HepG2 (cell line): ENCODE results near the gene ZNF853. TPM values are rescaled to one million over a fixed set of nuclear protein-coding genes. Genes with fewer than 3 reads are reported as not detected.

Experiments used
- ARNT ChIP-seq: fragments of 450-650 bp; IDR thresholded peaks from 2 replicates; pipeline ENCODE4 v1.6.1; 2017
- BCL6 ChIP-seq: IDR thresholded peaks from 2 replicates; pipeline ENCODE4 v1.6.1; 2016; ENCODE audit warnings: missing genetic modification reagents, missing compliant biosample characterization
- MTA3 ChIP-seq: sonication (generic); formaldehyde crosslinking; IDR thresholded peaks from 2 replicates; pipeline ENCODE4 v1.4.0; 2020; ENCODE audit warnings: missing genetic modification reagents
- NCOA2 ChIP-seq: sonication (generic); formaldehyde crosslinking; IDR thresholded peaks from 2 replicates; pipeline ENCODE4 v1.8.0; 2022; ENCODE audit warnings: inconsistent platforms
- POLR2G ChIP-seq: fragments of 200-400 bp; formaldehyde crosslinking; IDR thresholded peaks from 2 replicates; pipeline ENCODE4 v1.6.1; 2018; ENCODE audit warnings: mild to moderate bottlenecking, low read depth, low read length, moderate library complexity
- ZFX ChIP-seq: sonication (generic); formaldehyde crosslinking; IDR thresholded peaks from 2 replicates; pipeline ENCODE4 v1.4.0; 2020; ENCODE audit warnings: mild to moderate bottlenecking, low read depth, missing genetic modification reagents, moderate library complexity
- ZNF143 ChIP-seq: sonication (generic); formaldehyde crosslinking; IDR thresholded peaks from 2 replicates; pipeline ENCODE4 v1.4.0; 2020; ENCODE audit warnings: missing genetic modification reagents
- ZSCAN9 ChIP-seq: IDR thresholded peaks from 2 replicates; pipeline ENCODE4 v1.6.1; 2016; ENCODE audit warnings: borderline replicate concordance
- polyA plus RNA-seq, 8 experiments: library from polyadenylated mRNA; depleted of rRNA in 3 of 8; stranded (reverse) in 7 of 8; unstranded in 1 of 8; fragments of >200 nt; fragmentation: Illumina TruSeq in 4 of 8; extraction: Trizol in 4 of 8; gene quantifications; 2 replicates each; pipeline versions ENCODE4 v1.2.1 to v1.2.3, GENCODE V29; 2011 to 2016; ENCODE audit warnings: low read depth in 4 of 8, missing spikeins in 1 of 8, mixed read lengths in 1 of 8; ENCODE audit not compliant: insufficient read depth in 1 of 8
- total RNA-seq, 5 experiments: library from RNA; depleted of rRNA; stranded (reverse); fragments of >200 nt; fragmentation: Illumina TruSeq; extraction: Trizol; gene quantifications; 2 replicates each; pipeline ENCODE4 v1.2.3, GENCODE V29; 2016; ENCODE audit warnings: low read depth in 1 of 5
- TF ChIP-seq, protein P1 (sequence below): IDR thresholded peaks from 2 replicates; pipeline ENCODE4 v1.6.1; 2012; ENCODE audit warnings: inconsistent platforms
- TF ChIP-seq, protein P2 (sequence below), 2 experiments: sonication (generic) in 1 of 2; formaldehyde crosslinking in 1 of 2; IDR thresholded peaks; 2 replicates each; pipeline versions ENCODE4 v1.4.0 to v1.6.1; 2018 to 2020; ENCODE audit warnings: missing genetic modification reagents in 2 of 2, borderline replicate concordance in 1 of 2, low read depth in 1 of 2, mild to moderate bottlenecking in 1 of 2, missing biosample characterization in 1 of 2
- TF ChIP-seq, protein P3 (sequence below): IDR thresholded peaks from 2 replicates; pipeline ENCODE4 v1.6.1; 2016; ENCODE audit warnings: mild to moderate bottlenecking
- TF ChIP-seq, protein P4 (sequence below): sonication (generic); formaldehyde crosslinking; IDR thresholded peaks from 2 replicates; pipeline ENCODE4 v1.4.0; 2020; ENCODE audit warnings: missing genetic modification reagents
- TF ChIP-seq, protein P5 (sequence below): sonication (generic); formaldehyde crosslinking; IDR thresholded peaks from 2 replicates; pipeline ENCODE4 v1.8.0; 2022; ENCODE audit warnings: mild to moderate bottlenecking, missing genetic modification reagents; ENCODE audit not compliant: insufficient replicate concordance
- TF ChIP-seq, protein P6 (sequence below): sonication (generic); formaldehyde crosslinking; IDR thresholded peaks from 2 replicates; pipeline ENCODE4 v1.4.0; 2020; ENCODE audit warnings: missing genetic modification reagents, borderline replicate concordance

ZNF853 gene
- total and polyA plus RNA-seq, 2 of the 13 experiments (the other 11 are each of a cell fraction or from before 2014, with no cell fraction given), result 2.1 to 6.2 TPM

DNA sequence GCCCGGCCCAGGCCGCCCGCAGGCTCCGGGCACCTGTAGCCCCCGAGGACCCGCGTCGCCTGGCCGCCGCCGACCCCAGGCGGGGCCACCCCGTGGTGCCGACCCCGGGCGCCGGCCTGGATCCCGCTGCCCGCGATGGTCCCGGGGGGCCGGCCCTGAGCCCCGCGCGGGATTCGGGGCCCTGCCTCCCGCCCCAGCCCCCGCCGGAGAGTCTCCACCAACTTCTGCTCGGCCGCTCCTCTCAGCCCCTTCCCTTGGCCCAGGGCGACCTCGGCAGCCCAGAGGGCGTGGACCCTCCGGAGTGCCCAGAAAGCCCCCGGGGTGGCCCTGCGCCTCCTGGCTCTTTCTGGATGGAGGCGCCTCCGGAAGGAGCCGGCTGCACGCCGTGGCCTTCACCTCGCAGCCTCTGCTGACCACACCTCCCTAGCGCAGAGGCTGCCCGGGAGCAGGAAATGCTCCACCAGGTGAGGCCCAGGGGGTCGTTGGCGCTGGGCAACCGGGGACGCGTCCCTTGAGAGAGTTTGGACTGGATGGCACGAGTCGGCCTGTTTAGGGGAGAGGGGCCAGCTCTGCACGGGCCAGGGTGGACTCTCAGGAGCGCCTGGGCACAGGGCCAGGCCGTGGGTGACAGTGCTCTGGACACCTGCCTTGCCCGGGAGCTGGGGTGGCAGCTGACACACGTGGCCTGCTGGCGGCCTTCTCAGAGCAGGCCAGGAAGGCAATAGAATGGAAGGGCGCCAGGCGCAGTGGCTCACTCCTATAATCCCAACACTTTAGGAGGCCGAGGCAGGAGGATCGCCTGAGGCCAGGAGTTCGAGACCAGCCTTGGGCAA is 529 bp downstream of the ZNF853 start (continued):
- TF ChIP-seq, protein P1, sequence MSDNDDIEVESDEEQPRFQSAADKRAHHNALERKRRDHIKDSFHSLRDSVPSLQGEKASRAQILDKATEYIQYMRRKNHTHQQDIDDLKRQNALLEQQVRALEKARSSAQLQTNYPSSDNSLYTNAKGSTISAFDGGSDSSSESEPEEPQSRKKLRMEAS, result peak; percentile 77
- TF ChIP-seq, protein P2, sequence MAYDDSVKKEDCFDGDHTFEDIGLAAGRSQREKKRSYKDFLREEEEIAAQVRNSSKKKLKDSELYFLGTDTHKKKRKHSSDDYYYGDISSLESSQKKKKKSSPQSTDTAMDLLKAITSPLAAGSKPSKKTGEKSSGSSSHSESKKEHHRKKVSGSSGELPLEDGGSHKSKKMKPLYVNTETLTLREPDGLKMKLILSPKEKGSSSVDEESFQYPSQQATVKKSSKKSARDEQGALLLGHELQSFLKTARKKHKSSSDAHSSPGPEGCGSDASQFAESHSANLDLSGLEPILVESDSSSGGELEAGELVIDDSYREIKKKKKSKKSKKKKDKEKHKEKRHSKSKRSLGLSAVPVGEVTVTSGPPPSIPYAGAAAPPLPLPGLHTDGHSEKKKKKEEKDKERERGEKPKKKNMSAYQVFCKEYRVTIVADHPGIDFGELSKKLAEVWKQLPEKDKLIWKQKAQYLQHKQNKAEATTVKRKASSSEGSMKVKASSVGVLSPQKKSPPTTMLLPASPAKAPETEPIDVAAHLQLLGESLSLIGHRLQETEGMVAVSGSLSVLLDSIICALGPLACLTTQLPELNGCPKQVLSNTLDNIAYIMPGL (CRISPR knock-in tag; IDR thresholded peaks at IDR 0.05; ENCODE audit: borderline replicate concordance in 1 of 2, low read depth in 1 of 2), result peak; percentile 39 to 40; a peak in 2 of 4 replicates
- TF ChIP-seq, protein P3, sequence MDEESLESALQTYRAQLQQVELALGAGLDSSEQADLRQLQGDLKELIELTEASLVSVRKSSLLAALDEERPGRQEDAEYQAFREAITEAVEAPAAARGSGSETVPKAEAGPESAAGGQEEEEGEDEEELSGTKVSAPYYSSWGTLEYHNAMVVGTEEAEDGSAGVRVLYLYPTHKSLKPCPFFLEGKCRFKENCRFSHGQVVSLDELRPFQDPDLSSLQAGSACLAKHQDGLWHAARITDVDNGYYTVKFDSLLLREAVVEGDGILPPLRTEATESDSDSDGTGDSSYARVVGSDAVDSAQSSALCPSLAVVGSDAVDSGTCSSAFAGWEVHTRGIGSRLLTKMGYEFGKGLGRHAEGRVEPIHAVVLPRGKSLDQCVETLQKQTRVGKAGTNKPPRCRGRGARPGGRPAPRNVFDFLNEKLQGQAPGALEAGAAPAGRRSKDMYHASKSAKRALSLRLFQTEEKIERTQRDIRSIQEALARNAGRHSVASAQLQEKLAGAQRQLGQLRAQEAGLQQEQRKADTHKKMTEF (CRISPR knock-in tag), result peak; percentile 61; the same call in 1 of the 2 replicates
- TF ChIP-seq BCL6, result peak; percentile 45; the same call in 1 of the 2 replicates
- TF ChIP-seq, protein P4, sequence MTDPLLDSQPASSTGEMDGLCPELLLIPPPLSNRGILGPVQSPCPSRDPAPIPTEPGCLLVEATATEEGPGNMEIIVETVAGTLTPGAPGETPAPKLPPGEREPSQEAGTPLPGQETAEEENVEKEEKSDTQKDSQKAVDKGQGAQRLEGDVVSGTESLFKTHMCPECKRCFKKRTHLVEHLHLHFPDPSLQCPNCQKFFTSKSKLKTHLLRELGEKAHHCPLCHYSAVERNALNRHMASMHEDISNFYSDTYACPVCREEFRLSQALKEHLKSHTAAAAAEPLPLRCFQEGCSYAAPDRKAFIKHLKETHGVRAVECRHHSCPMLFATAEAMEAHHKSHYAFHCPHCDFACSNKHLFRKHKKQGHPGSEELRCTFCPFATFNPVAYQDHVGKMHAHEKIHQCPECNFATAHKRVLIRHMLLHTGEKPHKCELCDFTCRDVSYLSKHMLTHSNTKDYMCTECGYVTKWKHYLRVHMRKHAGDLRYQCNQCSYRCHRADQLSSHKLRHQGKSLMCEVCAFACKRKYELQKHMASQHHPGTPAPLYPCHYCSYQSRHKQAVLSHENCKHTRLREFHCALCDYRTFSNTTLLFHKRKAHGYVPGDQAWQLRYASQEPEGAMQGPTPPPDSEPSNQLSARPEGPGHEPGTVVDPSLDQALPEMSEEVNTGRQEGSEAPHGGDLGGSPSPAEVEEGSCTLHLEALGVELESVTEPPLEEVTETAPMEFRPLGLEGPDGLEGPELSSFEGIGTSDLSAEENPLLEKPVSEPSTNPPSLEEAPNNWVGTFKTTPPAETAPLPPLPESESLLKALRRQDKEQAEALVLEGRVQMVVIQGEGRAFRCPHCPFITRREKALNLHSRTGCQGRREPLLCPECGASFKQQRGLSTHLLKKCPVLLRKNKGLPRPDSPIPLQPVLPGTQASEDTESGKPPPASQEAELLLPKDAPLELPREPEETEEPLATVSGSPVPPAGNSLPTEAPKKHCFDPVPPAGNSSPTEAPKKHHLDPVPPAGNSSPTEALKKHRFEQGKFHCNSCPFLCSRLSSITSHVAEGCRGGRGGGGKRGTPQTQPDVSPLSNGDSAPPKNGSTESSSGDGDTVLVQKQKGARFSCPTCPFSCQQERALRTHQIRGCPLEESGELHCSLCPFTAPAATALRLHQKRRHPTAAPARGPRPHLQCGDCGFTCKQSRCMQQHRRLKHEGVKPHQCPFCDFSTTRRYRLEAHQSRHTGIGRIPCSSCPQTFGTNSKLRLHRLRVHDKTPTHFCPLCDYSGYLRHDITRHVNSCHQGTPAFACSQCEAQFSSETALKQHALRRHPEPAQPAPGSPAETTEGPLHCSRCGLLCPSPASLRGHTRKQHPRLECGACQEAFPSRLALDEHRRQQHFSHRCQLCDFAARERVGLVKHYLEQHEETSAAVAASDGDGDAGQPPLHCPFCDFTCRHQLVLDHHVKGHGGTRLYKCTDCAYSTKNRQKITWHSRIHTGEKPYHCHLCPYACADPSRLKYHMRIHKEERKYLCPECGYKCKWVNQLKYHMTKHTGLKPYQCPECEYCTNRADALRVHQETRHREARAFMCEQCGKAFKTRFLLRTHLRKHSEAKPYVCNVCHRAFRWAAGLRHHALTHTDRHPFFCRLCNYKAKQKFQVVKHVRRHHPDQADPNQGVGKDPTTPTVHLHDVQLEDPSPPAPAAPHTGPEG (CRISPR knock-in tag), result peak; percentile 67; the same call in 1 of the 2 replicates
- TF ChIP-seq ARNT, result no peak
- peak; percentile 28; the same call in 1 of the 2 replicates for TF ChIP-seq ZNF143 (CRISPR knock-in tag)
- TF ChIP-seq, protein P5, sequence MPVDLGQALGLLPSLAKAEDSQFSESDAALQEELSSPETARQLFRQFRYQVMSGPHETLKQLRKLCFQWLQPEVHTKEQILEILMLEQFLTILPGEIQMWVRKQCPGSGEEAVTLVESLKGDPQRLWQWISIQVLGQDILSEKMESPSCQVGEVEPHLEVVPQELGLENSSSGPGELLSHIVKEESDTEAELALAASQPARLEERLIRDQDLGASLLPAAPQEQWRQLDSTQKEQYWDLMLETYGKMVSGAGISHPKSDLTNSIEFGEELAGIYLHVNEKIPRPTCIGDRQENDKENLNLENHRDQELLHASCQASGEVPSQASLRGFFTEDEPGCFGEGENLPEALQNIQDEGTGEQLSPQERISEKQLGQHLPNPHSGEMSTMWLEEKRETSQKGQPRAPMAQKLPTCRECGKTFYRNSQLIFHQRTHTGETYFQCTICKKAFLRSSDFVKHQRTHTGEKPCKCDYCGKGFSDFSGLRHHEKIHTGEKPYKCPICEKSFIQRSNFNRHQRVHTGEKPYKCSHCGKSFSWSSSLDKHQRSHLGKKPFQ (CRISPR knock-in tag), result no peak
- TF ChIP-seq MTA3 (CRISPR knock-in tag), result no peak
- TF ChIP-seq NCOA2 (CRISPR knock-in tag), result peak; percentile 23; the same call in 1 of the 2 replicates
- TF ChIP-seq, protein P6, sequence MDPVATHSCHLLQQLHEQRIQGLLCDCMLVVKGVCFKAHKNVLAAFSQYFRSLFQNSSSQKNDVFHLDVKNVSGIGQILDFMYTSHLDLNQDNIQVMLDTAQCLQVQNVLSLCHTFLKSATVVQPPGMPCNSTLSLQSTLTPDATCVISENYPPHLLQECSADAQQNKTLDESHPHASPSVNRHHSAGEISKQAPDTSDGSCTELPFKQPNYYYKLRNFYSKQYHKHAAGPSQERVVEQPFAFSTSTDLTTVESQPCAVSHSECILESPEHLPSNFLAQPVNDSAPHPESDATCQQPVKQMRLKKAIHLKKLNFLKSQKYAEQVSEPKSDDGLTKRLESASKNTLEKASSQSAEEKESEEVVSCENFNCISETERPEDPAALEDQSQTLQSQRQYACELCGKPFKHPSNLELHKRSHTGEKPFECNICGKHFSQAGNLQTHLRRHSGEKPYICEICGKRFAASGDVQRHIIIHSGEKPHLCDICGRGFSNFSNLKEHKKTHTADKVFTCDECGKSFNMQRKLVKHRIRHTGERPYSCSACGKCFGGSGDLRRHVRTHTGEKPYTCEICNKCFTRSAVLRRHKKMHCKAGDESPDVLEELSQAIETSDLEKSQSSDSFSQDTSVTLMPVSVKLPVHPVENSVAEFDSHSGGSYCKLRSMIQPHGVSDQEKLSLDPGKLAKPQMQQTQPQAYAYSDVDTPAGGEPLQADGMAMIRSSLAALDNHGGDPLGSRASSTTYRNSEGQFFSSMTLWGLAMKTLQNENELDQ, result no peak
- 0 out of 2 replicates have a peak, but pooled peaks have one; percentile 30 for TF ChIP-seq POLR2G
- peak; percentile 20; the same call in 1 of the 2 replicates for TF ChIP-seq ZSCAN9 (CRISPR knock-in tag)
- peak; percentile 89 for TF ChIP-seq ZFX (CRISPR knock-in tag)
